ENCODE results near the gene CAND1. TPM values are rescaled to one million over a fixed set of nuclear protein-coding genes. Genes with fewer than 3 reads are reported as not detected.

Gene CAND1
- total and polyA plus RNA-seq, 2 donors (not counting 1 experiment from before 2014, with no cell fraction given), result 14.8 to 108 TPM

DNA sequence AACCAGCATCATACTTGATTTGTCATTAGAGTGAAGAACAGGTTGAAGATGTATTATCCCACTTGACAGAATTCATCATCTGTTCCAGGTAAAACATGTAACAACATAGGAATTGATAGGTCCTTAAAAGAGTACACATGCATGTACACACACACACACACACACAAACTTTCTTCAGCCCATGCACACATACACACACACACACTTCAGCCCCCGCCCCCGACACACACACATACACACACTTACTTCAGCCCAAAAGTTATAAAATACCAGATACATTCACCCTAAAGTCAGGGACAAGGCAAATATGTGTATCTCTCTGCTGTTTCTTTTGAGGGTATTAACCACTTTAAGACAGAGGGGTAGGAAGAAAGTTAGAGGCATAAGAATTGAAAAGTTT, 15.4 kb downstream of the CAND1 start:
- DNase-seq, result no peak
- Mint-ChIP-seq H3K9me3 (ENCODE audit: insufficient read depth) (no peaks in the 10 kb centered on the region), H3K27ac (no peak overlapping the region), H3K4me1 (peaks cover 25% of the 10 kb centered on the region), H3K4me3 (no peak overlapping the region), H3K27me3 (no peaks in the 10 kb centered on the region)
- Histone ChIP-seq H4K20me1 (ENCODE audit: control insufficient read depth, insufficient read depth, low read length, poor library complexity, severe bottlenecking) (peaks cover 49% of the 10 kb centered on the region), H3K4me1 (ENCODE audit: control insufficient read depth in 2 of 2, insufficient read depth in 2 of 2, low read length in 2 of 2) (no peaks in the 10 kb centered on the region), H3K4me3 (ENCODE audit: control extremely low read depth in 1 of 5, extremely low read depth in 1 of 5, insufficient read depth in 1 of 5, low read depth in 2 of 5, low read length in 4 of 5) (no peak overlapping the region), H3K4me2 (replicated peaks; ENCODE audit: low read depth, low read length, poor library complexity, severe bottlenecking) (no peak overlapping the region), H3K79me2 (ENCODE audit: control insufficient read depth, insufficient read depth, low read length) (peaks cover 87% of the 10 kb centered on the region), H3K9ac (ENCODE audit: low read length) (no peak overlapping the region), H2AFZ (ENCODE audit: insufficient read depth, low read depth, low read length, poor library complexity, severe bottlenecking) (no peak overlapping the region), H3K36me3 (replicated peaks in 1 of 2; ENCODE audit: control extremely low read depth in 1 of 2, control insufficient read depth in 1 of 2, extremely low read depth in 1 of 2, insufficient read depth in 2 of 2, low read length in 1 of 2) (peaks cover 0 to 29% of the 10 kb centered on the region in 2 experiments), H3K27me3 (replicated peaks in 1 of 4; ENCODE audit: control extremely low read depth in 1 of 4, control insufficient read depth in 3 of 4, insufficient read depth in 4 of 4, low read length in 3 of 4) (no peaks in the 10 kb centered on the region), H3K27ac (ENCODE audit: low read length in 2 of 2) (no peak overlapping the region), H3K9me3 (ENCODE audit: control extremely low read depth in 1 of 3, control insufficient read depth in 2 of 3, insufficient read depth in 1 of 3, low read length in 2 of 3) (no peaks in the 10 kb centered on the region)
- ChIA-PET CTCF (no interaction called here), POLR2A (no interaction called here)
- intact Hi-C loops (cut with micrococcal nuclease), result no loop called here
- ATAC-seq (ENCODE audit: low read depth), result no peak
- 100% methylated on average over 2 of the region's 2 CpGs for WGBS (ENCODE audit: insufficient coverage)
- TF ChIP-seq, protein P1, sequence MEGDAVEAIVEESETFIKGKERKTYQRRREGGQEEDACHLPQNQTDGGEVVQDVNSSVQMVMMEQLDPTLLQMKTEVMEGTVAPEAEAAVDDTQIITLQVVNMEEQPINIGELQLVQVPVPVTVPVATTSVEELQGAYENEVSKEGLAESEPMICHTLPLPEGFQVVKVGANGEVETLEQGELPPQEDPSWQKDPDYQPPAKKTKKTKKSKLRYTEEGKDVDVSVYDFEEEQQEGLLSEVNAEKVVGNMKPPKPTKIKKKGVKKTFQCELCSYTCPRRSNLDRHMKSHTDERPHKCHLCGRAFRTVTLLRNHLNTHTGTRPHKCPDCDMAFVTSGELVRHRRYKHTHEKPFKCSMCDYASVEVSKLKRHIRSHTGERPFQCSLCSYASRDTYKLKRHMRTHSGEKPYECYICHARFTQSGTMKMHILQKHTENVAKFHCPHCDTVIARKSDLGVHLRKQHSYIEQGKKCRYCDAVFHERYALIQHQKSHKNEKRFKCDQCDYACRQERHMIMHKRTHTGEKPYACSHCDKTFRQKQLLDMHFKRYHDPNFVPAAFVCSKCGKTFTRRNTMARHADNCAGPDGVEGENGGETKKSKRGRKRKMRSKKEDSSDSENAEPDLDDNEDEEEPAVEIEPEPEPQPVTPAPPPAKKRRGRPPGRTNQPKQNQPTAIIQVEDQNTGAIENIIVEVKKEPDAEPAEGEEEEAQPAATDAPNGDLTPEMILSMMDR (IDR thresholded peaks at IDR 0.05), result no peak
- TF ChIP-seq EZH2 (IDR thresholded peaks at IDR 0.05; ENCODE audit: borderline replicate concordance, insufficient read depth, low read depth, low read length, poor library complexity, severe bottlenecking), result no peak

GRCh38 chr12:67286257-67286656, 17.1 kb downstream of the CAND1 start:
- H3K4me1 ChIP-seq (ENCODE audit: control insufficient read depth in 2 of 2, insufficient read depth in 2 of 2, low read length in 2 of 2), result no peaks in the 10 kb centered on the region
- no peaks in the 10 kb centered on the region for H3K27me3 Mint-ChIP-seq
- H3K9ac ChIP-seq (ENCODE audit: low read length), result no peak overlapping the region
- peaks cover 26% of the 10 kb centered on the region for H3K4me1 Mint-ChIP-seq
- no peak overlapping the region for H3K4me3 ChIP-seq (ENCODE audit: control extremely low read depth in 1 of 5, extremely low read depth in 1 of 5, insufficient read depth in 1 of 5, low read depth in 2 of 5, low read length in 4 of 5)
- H4K20me1 ChIP-seq (ENCODE audit: control insufficient read depth, insufficient read depth, low read length, poor library complexity, severe bottlenecking), result peaks cover 53% of the 10 kb centered on the region
- TF ChIP-seq, protein P1 (IDR thresholded peaks at IDR 0.05), result no peak
- DNase-seq (no peak), ATAC-seq (ENCODE audit: low read depth) (no peak)
- H3K27ac ChIP-seq (ENCODE audit: low read length in 2 of 2), result no peak overlapping the region
- H3K4me2 ChIP-seq (replicated peaks; ENCODE audit: low read depth, low read length, poor library complexity, severe bottlenecking), result no peak overlapping the region
- no peak overlapping the region for H3K4me3 Mint-ChIP-seq
- no peak overlapping the region for H2AFZ ChIP-seq (ENCODE audit: insufficient read depth, low read depth, low read length, poor library complexity, severe bottlenecking)
- no peak overlapping the region for H3K27ac Mint-ChIP-seq
- H3K27me3 ChIP-seq (replicated peaks in 1 of 4; ENCODE audit: control extremely low read depth in 1 of 4, control insufficient read depth in 3 of 4, insufficient read depth in 4 of 4, low read length in 3 of 4), result no peaks in the 10 kb centered on the region
- peaks cover 88% of the 10 kb centered on the region for H3K79me2 ChIP-seq (ENCODE audit: control insufficient read depth, insufficient read depth, low read length)
- POLR2A ChIA-PET, result interaction anchor here (0.7 kb wide), 1 partner anchor 705 kb away, joined by 3 read pairs; no protein-coding TSS in a partner anchor
- H3K36me3 ChIP-seq (replicated peaks in 1 of 2; ENCODE audit: control extremely low read depth in 1 of 2, control insufficient read depth in 1 of 2, extremely low read depth in 1 of 2, insufficient read depth in 2 of 2, low read length in 1 of 2), result peaks cover 5 to 29% of the 10 kb centered on the region in 2 experiments
- intact Hi-C loops (cut with micrococcal nuclease), result no loop called here
- no peaks in the 10 kb centered on the region for H3K9me3 ChIP-seq (ENCODE audit: control extremely low read depth in 1 of 3, control insufficient read depth in 2 of 3, insufficient read depth in 1 of 3, low read length in 2 of 3)
- 100% methylated on average over 4 of the region's 5 CpGs for WGBS (ENCODE audit: insufficient coverage)
- CTCF ChIA-PET, result interaction anchor here (1.7 kb wide), 1 partner anchor 19 kb away, joined by 3 read pairs; no protein-coding TSS in a partner anchor
- no peaks in the 10 kb centered on the region for H3K9me3 Mint-ChIP-seq (ENCODE audit: insufficient read depth)
